Measurements from ENCODE around the gene HDAC5.

GRCh38 chr17:44062871-44063270 lies 60.6 kb downstream of the HDAC5 start:
- TF ChIP-seq, protein P1, sequence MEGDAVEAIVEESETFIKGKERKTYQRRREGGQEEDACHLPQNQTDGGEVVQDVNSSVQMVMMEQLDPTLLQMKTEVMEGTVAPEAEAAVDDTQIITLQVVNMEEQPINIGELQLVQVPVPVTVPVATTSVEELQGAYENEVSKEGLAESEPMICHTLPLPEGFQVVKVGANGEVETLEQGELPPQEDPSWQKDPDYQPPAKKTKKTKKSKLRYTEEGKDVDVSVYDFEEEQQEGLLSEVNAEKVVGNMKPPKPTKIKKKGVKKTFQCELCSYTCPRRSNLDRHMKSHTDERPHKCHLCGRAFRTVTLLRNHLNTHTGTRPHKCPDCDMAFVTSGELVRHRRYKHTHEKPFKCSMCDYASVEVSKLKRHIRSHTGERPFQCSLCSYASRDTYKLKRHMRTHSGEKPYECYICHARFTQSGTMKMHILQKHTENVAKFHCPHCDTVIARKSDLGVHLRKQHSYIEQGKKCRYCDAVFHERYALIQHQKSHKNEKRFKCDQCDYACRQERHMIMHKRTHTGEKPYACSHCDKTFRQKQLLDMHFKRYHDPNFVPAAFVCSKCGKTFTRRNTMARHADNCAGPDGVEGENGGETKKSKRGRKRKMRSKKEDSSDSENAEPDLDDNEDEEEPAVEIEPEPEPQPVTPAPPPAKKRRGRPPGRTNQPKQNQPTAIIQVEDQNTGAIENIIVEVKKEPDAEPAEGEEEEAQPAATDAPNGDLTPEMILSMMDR (IDR thresholded peaks at IDR 0.05) = no peak
- no peak for TF ChIP-seq POLR2A (IDR thresholded peaks at IDR 0.05)

All from right lobe of liver (tissue), 4 donors.